Measurements from ENCODE around the gene TMEM178B.

Gene TMEM178B

GRCh38 chr7:141126107-141126506 is 52.2 kb downstream of the TMEM178B start:
- no peak for DNase-seq (ENCODE audit: low read depth, low spot score)
- no peak overlapping the region for H3K4me3 ChIP-seq (ENCODE audit: low read length)

DNA sequence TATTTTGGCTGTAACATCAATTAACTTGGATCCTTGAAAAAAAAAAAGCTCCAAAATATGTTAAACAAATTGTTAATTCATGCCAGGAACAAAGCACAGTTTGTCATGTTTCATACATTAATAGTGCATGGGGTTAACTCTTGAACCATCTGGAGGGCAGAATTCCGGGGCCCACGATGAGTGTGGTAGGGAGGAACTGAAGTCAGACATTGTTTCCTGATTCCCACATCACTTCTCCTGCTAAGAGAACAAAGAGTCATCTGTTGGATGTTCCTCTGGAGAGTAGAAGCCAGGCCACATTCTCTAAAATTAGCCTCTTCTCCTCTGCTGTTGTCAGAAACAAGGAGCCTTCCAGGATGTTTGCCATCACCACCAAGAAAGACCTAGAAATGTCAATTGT is 54.6 kb downstream of the TMEM178B start:
- DNase-seq (ENCODE audit: low read depth, low spot score) = no peak
- H3K4me3 ChIP-seq (ENCODE audit: low read length) = no peak overlapping the region

DNA sequence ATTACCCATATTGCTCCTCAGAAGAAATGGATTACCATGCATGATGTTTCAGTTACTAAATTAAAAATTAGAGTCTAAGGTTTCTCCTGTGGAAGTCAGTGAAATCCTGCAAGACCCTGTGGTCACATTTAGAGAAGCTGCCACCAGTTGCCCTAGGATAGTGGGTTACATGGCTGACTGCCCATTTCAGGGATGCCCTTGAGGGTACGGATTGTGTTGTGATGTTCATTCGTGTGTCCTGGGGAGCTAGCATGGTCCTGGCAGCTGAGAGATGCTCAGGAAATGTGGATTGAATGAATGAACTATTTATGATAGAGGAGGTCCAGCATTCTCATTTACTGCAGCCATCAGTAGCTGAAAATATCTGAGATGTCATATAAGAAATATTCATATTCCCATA is 55.1 kb downstream of the TMEM178B start:
- no peak for DNase-seq (ENCODE audit: low read depth, low spot score)
- no peak overlapping the region for H3K4me3 ChIP-seq (ENCODE audit: low read length)

GRCh38 chr7:141132671-141133070 is 58.8 kb downstream of the TMEM178B start:
- DNase-seq (ENCODE audit: low read depth, low spot score) = no peak
- H3K4me3 ChIP-seq (ENCODE audit: low read length) = no peak overlapping the region

DNA sequence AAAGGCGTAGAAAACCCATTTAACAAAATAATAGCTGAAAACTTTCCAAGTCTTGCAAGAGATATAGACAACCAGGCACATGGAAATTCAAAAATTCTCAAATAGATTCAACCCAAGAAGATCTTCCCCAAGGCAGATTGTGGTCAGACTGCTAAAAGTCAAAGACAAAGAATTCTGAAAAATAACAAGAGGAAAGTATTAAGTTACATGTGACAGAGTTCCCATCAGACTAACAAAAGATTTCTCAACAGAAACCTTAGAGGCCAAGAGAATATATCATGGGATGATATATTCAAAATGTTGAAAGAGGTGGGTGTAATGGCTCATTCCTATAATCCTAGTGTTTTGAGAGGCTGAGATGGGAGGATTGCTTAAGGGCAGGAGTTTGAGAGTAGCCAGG is 59.8 kb downstream of the TMEM178B start:
- no peak for DNase-seq (ENCODE audit: low read depth, low spot score)

DNA sequence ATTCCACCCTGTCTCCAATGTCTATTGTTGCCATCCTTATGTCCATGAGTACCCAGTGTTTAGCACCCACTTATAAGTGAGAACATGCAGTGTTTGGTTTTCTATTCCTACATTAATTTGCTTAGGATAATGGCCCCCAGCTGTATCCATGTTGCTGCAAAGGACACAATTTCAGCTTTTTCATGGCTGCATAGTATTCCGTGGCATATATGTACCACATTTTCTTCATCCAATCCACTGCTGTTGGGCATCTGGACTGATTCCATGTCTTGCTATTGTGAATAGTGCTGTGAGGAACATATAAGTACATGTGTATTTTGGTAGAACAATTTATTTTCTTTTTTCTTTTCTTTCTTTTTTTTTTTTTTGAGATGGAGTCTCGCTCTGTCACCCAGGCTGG is 68.2 kb downstream of the TMEM178B start:
- no peak for DNase-seq (ENCODE audit: low read depth, low spot score)
- H3K4me3 ChIP-seq (ENCODE audit: low read length) = no peak overlapping the region

More for the DNA sequence above, 59.8 kb downstream of the TMEM178B start:
- no peak overlapping the region for H3K4me3 ChIP-seq (ENCODE audit: low read length)

- DNase-seq (ENCODE audit: low read depth, low spot score) = no peak
- no peak overlapping the region for H3K4me3 ChIP-seq (ENCODE audit: low read length)
Measured at GRCh38 chr7:141144921-141145629, 71.2 kb downstream of the TMEM178B start.

GRCh38 chr7:141145630-141145982 is 71.7 kb downstream of the TMEM178B start:
- no peak for DNase-seq (ENCODE audit: low read depth, low spot score)

DNA sequence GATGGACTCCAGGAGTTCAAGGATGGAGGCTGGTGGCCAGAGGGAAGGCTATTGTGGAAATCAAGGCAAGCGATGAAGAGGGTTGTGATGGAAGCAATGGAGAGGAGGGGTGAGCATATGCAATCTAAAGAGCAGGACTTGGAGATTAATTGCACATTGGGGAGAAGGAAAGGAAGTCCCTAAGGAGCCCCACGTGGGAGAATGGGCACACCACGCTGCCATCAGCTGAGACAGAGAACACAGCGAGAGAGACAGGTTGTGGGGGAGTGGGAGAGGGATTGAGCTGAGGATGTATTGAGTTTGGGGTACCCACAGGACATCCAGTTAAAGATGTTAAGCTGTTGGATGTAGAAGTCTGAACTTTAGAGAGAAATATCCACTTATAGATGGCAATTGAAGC is 73.6 kb downstream of the TMEM178B start:
- no peak for DNase-seq (ENCODE audit: low read depth, low spot score)
- H3K4me3 ChIP-seq (ENCODE audit: low read length) = no peak overlapping the region

More at GRCh38 chr7:141145630-141145982, 71.7 kb downstream of the TMEM178B start:
- no peak overlapping the region for H3K4me3 ChIP-seq (ENCODE audit: low read length)

GRCh38 chr7:141150465-141150864 is 76.6 kb downstream of the TMEM178B start:
- no peak for DNase-seq (ENCODE audit: low read depth, low spot score)
- H3K4me3 ChIP-seq (ENCODE audit: low read length) = no peak overlapping the region

DNA sequence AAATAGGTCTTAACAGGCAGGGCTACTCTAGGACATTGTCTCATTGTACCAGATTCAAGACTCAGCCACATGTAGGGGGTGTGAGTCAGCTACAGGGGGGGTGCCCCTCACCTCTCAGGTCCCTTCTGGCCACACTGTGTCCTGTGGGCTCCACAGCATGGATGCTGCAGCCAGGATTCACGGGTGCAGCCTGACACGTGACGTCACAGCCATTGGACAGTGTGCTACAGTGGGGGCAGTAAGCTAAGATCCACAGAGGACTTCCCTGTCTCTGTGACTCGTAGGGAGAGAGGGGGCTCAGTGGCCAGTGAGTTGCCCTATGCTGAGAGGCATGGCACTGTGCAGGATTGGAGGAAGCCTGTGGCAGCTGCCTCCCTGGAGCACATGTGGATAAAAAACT is 77.9 kb downstream of the TMEM178B start:
- H3K4me3 ChIP-seq (ENCODE audit: low read length) = no peak overlapping the region
- DNase-seq (ENCODE audit: low read depth, low spot score) = no peak

DNA sequence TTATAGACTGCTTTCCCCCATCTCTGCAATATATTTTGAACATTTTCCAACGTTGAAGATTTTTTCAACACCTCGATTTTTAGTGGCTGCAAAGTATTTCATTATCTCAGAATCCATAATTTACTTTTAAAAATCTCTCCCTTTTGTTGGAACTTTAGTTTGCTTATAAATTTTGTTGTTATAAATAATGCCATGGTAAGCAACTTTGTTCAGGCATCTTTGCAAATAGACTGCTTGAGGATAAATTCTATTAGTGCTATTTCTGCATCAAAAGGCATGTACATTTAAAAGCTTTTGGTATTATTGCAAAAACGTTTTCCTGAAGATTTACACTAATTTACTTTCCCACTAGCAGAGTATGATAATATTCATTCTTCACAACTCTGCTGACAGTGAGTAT is 79.4 kb downstream of the TMEM178B start:
- no peak overlapping the region for H3K4me3 ChIP-seq (ENCODE audit: low read length)
- DNase-seq (ENCODE audit: low read depth, low spot score) = no peak

DNA sequence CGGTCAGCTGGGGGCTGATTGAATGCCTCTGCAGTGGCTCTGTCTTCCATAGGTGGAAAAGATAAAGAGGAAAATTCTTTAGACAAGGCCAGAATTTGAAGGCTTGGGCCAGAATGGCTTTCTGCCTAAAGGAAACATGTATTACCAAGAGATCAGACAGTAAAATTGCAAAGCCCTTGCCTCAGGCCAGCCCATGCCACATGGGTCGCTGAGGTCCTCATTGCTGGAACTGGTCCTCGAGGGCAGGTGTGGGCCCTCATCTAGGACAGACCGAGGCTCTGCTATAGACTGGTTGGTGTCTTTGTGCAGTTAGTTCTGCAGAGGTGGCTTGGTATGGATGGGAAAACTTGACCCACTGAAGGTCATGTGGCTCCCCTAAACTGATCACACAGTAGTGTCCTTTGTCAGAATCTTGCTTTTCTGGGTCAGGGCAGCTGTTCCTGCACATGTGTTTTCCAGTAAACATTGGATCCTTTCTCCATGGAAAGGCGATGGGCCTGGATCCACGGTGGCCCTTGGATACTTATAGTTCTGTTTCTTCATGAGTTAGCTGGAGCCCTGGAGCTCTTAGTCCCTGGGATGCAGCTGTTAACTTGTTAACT is 80.4 kb downstream of the TMEM178B start:
- H3K4me3 ChIP-seq (ENCODE audit: low read length) = no peak overlapping the region
- DNase-seq (ENCODE audit: low read depth, low spot score) = no peak

- no peak for DNase-seq (ENCODE audit: low read depth, low spot score)
- H3K4me3 ChIP-seq (ENCODE audit: low read length) = no peak overlapping the region
Measured at GRCh38 chr7:141156407-141156806, 82.5 kb downstream of the TMEM178B start.

DNA sequence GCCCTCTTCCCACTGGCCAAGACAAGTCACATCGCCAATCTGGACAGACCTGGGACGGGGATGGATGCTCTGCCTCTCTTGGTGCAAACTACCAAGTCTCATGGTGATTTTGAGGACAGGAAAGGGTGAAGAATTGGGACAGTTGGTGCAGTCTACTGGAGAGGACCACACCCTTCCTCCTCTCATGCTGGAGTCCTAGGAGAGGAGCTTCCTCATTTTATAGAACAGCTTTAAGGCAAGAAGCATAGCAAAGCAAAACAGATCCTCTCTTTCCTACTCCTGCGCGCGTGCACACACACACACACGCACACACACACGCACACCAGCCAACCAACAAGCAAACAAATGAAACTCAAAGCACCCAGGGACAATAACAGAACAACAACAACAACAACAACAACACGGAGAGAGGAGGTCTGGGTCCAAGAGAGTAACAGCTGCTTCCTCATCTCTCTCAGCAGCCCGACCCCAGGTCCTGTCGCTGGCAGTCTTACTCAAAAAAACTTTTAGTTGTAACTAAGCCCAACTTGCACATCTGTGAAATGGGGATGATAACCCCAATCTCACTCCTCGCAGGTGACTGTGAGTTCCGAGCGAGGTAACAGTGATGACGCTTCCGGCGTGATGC is 83.4 kb downstream of the TMEM178B start:
- no peak for DNase-seq (ENCODE audit: low read depth, low spot score)
- no peak overlapping the region for H3K4me3 ChIP-seq (ENCODE audit: low read length)

DNA sequence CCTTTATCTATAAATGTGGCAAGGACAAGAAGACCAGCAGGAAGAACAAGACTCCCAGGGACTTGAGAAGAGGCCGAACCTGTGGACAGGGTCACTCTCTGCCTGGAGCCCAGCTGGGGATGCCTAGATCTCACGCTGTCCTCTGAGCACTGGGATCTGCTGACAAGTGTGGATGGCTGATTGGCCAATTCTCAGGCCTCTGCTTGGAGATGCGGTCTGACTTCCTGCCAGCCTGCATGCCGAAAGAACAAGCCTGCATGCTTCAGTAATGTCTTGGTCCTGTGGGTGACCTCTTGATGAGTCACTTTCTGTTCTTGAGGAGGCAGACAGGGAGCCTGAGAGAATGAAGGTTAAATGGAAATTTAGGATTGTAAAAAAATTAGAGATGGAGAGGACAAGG is 84.7 kb downstream of the TMEM178B start:
- DNase-seq (ENCODE audit: low read depth, low spot score) = no peak
- H3K4me3 ChIP-seq (ENCODE audit: low read length) = no peak overlapping the region

DNA sequence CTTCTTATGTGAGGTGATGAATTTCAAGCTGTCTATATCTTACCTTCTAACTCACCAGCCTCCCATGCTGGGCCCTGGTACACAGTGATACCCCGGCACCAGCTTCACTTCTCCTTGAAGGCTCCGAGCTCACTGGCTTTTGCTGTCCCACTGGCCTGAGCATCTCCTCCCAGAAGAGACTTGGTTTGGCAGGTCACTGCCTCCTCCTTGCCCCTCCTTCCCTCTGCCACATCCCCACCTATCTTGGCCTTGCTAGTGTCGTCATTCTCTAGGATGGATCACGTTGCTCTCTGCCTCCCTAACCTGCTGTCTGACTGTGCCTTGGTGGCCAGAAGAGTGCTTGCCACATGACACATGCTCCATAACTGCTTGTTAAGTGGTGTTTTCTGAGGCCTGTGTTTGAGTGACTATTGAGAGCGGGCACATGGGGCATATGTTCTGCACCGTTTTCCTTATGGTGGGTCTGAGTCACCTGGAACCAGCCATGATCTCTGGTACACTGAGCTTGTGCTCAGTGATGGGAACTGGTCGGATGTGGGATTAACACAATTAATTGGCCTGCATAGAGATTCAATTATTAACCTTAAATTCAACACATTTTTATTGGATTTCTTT is 86.5 kb downstream of the TMEM178B start:
- no peak overlapping the region for H3K4me3 ChIP-seq (ENCODE audit: low read length)
- no peak for DNase-seq (ENCODE audit: low read depth, low spot score)

GRCh38 chr7:141161550-141162535 is 88.0 kb downstream of the TMEM178B start:
- no peak for DNase-seq (ENCODE audit: low read depth, low spot score)
- no peak overlapping the region for H3K4me3 ChIP-seq (ENCODE audit: low read length)

GRCh38 chr7:141165521-141165920 is 91.7 kb downstream of the TMEM178B start:
- DNase-seq (ENCODE audit: low read depth, low spot score) = no peak
- no peak overlapping the region for H3K4me3 ChIP-seq (ENCODE audit: low read length)

All from Jurkat, Clone E6-1 (cell line).